ENCODE measurements around the gene PCNX2. TPM values are rescaled to one million over a fixed set of nuclear protein-coding genes. Genes with fewer than 3 reads are reported as not detected.

The PCNX2 gene
- total and polyA plus RNA-seq, 2 of the 13 experiments (the other 11 are each of a cell fraction or from before 2014, with no cell fraction given): 0.11 to 0.42 TPM

- TF ChIP-seq ZBED4 (CRISPR knock-in tag; IDR thresholded peaks at IDR 0.05; ENCODE audit: borderline replicate concordance) (no peak), ARID5B (CRISPR knock-in tag; IDR thresholded peaks at IDR 0.05) (no peak), AHR (CRISPR knock-in tag; IDR thresholded peaks at IDR 0.05) (no peak)
Observed at GRCh38 chr1:233163696-233164095, 131.8 kb downstream of the PCNX2 start (continued).

GRCh38 chr1:233158322-233158721, 137.2 kb downstream of the PCNX2 start:
- no TSS peak for BruUV-seq (replicated peaks)
- Histone ChIP-seq H3K36me3 (replicated peaks in 1 of 2; ENCODE audit: control insufficient read depth in 1 of 2, insufficient read depth in 2 of 2, low read length in 2 of 2) (no peaks in the 10 kb centered on the region), H3K9ac (ENCODE audit: insufficient read depth, low read depth, low read length) (no peak overlapping the region), H3K9me3 (ENCODE audit: low read length) (no peaks in the 10 kb centered on the region), H3K27me3 (ENCODE audit: control insufficient read depth in 1 of 2, insufficient read depth in 2 of 2, low read length in 2 of 2) (no peaks in the 10 kb centered on the region), H3K4me3 (replicated peaks in 1 of 3; ENCODE audit: insufficient read depth in 1 of 3, low read depth in 2 of 3, low read length in 3 of 3) (no peak overlapping the region), H3K79me2 (ENCODE audit: insufficient read depth, low read length) (no peaks in the 10 kb centered on the region), H3K4me1 (ENCODE audit: insufficient read depth, low read length) (no peaks in the 10 kb centered on the region), H3K27ac (ENCODE audit: extremely low read length, insufficient read depth, low read length) (no peak overlapping the region), H4K20me1 (ENCODE audit: insufficient read depth, low read length) (no peaks in the 10 kb centered on the region), H2AFZ (ENCODE audit: low read length) (no peak overlapping the region), H3K4me2 (ENCODE audit: low read depth, low read length) (no peak overlapping the region)
- ChIA-PET POLR2A (no interaction called here), CTCF (ENCODE audit: low intra/inter-chr PET ratio, low total read pairs) (no interaction called here)
- ATAC-seq: no peak
- FAIRE-seq: no peak
- in situ Hi-C loops (cut with HindIII; ENCODE audit: extremely low pct_ligation_motif_present, low pct_unique_long_range_greater_than_20kb): no loop called here
- intact Hi-C loops (cut with micrococcal nuclease; ENCODE audit: unreplicated experiment): no loop called here
- no peak for DNase-seq (ENCODE audit: low spot score)
- TF ChIP-seq NFIC (IDR thresholded peaks at IDR 0.05; ENCODE audit: low read length) (no peak), ZNF142 (CRISPR knock-in tag; IDR thresholded peaks at IDR 0.05) (no peak), ZMYM2 (CRISPR knock-in tag; IDR thresholded peaks at IDR 0.05) (no peak), ZSCAN20 (CRISPR knock-in tag; IDR thresholded peaks at IDR 0.05; ENCODE audit: borderline replicate concordance) (no peak), ZKSCAN8 (CRISPR knock-in tag; IDR thresholded peaks at IDR 0.05; ENCODE audit: borderline replicate concordance) (no peak), FOXP1 (IDR thresholded peaks at IDR 0.05) (no peak), FOXP1 (CRISPR knock-in tag; IDR thresholded peaks at IDR 0.05) (no peak), ZSCAN25 (CRISPR knock-in tag; IDR thresholded peaks at IDR 0.05) (no peak)
